Astrocyte (in vitro differentiated cells and primary cell): Measurements from ENCODE around the gene WNT3.

Source experiments
- EZH2 ChIP-seq: IDR thresholded peaks from 2 replicates; pipeline ENCODE4 v1.6.1; 2012; ENCODE audit warnings: mild to moderate bottlenecking, low read length, inconsistent platforms; ENCODE audit not compliant: insufficient read depth
- TF ChIP-seq, protein P1 (sequence below): IDR thresholded peaks from 2 replicates; pipeline ENCODE4 v1.5.1; 2011; ENCODE audit warnings: low read depth, mild to moderate bottlenecking, inconsistent platforms, low read length, moderate library complexity; ENCODE audit not compliant: insufficient read depth

DNA sequence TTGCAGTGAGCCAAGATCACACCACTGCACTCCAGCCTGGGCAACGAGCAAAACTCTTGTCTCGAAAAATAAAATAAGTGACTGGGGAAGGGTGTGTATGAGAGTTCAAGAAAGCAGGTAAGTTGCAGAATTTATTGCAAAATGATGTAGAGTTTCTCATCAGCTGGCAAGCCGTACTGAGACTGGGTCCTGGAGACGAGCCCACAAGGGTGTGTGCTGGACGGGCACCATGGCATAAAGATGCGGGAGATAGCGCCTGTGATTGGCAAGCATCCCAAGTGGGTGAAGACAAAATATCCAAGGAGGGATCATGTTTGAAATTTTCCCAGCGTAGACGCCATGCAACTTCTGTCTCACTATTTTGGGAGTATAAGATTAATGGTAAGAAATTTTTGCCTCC, 59.4 kb downstream of the WNT3 start:
- TF ChIP-seq, protein P1, sequence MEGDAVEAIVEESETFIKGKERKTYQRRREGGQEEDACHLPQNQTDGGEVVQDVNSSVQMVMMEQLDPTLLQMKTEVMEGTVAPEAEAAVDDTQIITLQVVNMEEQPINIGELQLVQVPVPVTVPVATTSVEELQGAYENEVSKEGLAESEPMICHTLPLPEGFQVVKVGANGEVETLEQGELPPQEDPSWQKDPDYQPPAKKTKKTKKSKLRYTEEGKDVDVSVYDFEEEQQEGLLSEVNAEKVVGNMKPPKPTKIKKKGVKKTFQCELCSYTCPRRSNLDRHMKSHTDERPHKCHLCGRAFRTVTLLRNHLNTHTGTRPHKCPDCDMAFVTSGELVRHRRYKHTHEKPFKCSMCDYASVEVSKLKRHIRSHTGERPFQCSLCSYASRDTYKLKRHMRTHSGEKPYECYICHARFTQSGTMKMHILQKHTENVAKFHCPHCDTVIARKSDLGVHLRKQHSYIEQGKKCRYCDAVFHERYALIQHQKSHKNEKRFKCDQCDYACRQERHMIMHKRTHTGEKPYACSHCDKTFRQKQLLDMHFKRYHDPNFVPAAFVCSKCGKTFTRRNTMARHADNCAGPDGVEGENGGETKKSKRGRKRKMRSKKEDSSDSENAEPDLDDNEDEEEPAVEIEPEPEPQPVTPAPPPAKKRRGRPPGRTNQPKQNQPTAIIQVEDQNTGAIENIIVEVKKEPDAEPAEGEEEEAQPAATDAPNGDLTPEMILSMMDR, result no peak
- TF ChIP-seq EZH2, result no peak
